ENCODE data around the gene GLIS1.

The GLIS1 gene

DNA sequence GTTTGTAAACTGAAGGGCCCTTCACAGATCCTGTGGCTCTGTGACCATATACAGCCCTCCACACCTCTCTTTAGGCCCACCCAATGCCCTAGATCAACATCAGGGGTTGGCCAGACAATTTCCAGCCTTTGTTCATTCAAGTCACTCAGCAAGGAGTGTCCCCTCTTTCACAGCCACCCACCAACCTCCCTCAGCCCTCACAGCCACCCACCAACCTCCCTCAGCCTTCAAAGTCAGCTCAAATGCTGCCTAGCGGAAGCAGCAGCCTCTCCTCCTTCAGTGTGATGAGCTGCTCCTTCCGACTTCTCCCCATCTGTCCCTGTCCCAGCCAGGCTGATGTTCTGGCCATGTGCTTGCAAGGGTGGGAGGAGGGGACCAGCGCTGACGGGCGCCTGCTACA is 208.4 kb downstream of the GLIS1 start:
- no peak for DNase-seq (ENCODE audit: low spot score)

DNA sequence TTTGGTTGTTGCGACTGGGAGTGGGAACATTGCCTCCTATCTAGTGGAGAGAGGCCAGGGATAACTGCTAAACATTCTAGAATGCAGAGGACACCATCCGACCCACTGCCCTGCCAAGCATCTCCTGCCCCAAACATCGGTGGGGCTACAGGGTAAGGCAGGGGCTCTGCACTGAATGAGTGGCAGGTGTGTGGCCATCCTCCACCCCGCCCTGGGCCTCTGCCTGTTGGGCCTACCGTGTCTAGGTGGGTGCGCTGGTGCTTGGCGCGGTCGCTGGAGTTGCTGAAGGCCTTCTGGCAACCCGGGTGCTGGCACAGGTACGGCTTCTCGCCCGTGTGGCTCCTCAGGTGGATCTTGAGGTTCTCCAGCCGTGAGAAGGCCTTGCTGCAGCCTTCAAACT is 209.4 kb downstream of the GLIS1 start:
- no peak for DNase-seq (ENCODE audit: low spot score)

DNA sequence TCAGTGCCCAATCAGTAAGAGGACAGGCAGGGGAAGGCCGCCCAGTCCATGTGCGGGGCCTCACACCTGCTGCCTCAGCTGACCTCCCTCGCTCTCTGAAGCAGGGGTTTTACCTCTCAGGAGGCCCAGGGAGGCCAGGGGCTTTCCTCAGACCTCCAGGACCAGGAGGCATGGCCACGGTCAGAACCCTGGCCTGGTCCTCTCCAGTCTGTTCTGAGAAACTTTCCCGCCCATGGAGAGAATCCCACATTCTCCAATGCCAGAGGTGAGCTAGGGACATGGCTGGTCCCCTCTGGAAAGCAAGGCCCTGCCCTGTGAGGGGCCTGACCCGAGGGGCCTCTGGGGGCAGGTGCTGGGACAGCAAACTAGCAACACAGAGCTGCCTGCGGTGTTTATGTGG is 211.6 kb downstream of the GLIS1 start:
- no peak for DNase-seq (ENCODE audit: low spot score)

DNA sequence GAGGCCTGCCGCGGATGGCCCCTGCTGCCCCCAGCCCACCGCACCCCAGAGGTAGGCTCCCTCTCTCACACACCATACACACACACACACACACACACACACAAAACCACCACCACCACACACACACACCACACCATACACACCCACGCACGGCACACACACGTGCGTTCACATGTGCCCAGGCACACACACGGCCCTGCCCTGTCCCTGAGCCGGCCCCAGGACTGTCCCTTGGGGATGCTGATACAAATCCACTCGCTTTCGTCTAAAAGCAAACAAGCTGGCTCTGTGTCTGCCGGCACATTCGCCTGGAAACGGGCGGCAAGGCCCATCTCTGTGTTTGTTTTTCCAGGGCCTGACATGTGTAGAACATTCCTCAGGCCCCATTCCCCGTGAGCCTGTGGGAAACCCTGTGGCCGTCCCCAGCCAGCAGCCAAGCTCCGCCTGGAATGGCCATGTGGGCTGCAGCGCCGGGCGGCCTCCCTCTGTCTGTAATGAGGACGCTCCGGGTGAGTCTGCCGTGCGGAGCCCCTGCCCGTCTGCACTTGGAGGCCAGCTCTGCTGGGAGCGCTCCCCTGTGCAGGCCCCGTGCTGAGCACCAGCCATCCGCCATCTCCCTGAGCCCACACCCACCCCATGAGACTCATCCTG is 212.4 kb downstream of the GLIS1 start:
- DNase-seq (ENCODE audit: low spot score), result no peak

DNA sequence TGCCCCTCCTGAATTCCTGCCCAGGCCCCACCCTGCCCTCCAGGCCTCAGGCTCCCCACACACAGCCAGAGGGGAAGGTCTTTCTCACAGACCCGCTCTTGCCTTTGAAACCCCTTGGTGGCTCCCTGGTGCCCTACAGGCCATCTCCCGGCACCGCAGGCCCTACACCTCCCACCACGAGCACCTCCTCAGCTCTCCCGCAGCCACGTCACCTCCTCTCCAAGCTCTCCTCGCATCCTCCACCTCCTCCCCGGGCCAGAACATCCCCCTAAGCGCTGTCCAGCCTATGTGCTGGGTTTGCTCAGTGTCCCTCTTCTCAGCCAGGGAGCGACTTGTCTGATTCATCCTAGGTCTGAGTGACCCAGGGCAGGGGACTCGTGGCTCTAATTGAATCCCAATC is 213.4 kb downstream of the GLIS1 start:
- DNase-seq (ENCODE audit: low spot score), result no peak

DNA sequence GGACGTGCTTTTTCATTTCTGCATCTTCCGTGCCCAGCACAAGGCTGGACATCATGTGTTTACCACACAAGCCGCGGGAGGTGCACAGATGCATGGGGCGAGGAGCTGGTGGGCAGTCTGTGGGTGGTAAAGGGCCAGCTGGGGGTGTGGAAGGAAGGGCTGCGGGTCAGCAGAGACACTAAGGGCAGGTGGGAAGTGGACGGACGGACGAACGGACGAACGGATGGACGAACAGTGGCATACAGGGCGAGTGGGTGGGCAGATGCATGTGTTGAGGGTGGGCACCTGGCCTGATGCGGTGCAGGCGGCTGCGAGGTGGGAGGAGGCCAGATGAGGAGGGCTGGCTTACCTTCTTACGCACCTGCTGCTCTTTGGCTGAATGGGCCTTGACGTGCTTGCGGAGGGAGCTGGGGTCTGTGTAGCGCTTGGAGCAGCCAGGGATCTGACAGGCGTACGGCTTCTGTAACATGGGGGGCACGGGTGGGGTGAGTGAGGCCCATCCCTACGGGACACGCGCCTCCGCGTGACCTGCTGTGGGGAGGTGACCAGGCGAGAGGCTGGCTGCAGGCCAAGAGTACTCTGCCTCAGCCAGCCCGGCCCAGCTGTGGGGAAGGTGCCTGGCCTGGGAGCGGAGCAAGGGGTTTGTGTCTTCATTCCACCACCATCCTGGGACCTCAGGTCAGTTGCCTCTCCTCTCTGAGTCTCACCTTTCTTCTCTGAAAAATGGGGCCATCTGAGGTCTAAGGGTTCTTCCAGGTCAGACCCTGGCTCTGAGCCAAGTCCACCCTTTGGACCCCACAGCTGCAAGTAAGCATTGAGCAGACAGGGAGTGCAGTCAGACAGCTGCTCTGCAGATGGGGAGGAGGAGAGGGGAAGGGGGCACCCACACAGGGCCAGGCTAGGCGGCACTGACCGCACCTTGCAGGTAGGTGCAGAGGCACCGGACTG is 214.3 kb downstream of the GLIS1 start:
- no peak for DNase-seq (ENCODE audit: low spot score)

DNA sequence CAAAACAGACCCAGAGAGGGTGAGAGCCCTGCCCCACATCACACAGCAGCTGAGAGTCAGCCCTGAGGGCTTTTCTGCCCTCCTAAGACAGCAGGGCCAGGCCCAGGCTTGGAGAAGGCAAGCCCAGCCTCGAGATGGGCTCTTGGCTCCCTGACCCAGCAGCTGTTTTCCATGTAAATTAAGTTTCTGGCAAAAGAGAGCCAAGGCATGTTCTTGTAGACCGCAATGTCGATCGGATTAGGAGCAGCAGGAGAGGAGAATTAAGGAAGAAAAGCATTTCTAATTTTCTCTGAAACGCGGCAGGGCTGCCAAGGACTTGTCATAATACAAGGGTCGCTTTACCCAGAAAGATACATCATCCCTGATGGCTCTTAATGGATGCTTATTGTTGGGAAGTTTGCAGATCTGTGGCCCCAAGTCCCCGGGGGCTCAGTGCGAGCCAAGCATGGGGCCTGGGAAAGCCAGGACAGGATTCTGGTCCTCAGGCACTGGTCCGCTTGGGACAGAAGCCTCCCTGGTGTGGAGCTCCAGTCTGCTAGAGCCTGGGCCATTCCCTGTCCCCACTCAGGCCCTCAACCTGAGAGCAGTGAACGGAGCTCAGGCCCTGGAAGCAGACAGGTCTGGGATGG is 216.9 kb downstream of the GLIS1 start:
- DNase-seq (ENCODE audit: low spot score), result no peak

DNA sequence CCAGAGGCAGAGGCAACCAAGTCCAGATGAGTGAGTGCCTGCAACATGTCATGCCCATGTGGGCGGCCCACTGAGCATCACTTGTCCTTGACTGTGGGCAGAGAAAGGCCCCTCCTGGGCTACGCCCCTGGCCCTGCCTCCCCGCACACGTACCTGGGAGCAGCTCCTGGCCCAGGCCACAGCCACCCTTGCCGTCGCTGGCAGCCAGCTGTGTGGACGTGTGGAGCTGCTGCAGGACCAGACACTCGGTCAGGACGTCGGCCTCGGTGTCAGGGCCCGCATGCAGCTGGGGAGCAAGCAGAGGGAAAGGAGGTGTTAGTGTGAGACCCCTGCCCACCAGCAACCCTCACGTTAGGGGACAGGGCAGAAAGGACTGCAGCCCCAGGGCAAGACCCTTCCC is 218.5 kb downstream of the GLIS1 start:
- DNase-seq (ENCODE audit: low spot score), result no peak

DNA sequence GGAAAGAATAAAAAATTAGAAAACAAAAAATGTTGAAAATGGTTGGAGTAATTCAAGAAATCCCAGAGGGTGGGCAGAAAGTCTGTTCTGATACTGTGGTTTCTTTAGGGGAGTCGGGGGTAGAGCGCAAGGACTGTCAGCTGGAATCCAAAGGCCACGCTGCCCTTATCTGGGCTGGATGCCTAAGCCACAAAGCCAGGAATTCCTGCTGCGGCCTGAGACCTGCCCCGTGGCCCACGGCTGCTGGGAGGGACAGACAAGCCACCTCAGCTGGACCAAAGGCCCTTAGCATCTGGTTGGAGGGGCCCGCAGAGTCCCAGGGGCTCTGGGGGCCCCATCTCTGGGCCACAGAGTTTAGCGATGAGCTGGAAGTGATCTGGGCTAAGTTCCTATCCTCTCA is 219.5 kb downstream of the GLIS1 start:
- DNase-seq (ENCODE audit: low spot score), result no peak

DNA sequence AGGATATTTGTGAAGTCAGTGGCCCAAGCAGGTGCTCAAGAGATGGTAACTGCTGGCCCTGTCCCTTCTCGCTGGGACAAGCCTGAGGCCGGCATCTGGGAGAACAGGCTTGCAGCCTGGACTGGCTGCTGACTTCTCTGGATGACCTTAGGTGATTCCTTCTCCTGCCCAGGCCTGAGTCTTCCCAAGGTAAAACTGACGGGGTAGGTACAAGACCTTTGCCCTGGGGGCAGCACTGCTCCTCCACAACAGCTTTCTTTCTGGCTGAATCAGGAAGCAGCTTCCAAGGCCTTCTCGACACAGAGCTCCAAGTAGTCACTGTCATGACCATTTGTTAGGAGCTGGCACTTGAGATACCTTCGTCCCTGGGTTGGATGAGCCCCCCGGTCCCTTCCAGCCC is 220.2 kb downstream of the GLIS1 start:
- no peak for DNase-seq (ENCODE audit: low spot score)

DNA sequence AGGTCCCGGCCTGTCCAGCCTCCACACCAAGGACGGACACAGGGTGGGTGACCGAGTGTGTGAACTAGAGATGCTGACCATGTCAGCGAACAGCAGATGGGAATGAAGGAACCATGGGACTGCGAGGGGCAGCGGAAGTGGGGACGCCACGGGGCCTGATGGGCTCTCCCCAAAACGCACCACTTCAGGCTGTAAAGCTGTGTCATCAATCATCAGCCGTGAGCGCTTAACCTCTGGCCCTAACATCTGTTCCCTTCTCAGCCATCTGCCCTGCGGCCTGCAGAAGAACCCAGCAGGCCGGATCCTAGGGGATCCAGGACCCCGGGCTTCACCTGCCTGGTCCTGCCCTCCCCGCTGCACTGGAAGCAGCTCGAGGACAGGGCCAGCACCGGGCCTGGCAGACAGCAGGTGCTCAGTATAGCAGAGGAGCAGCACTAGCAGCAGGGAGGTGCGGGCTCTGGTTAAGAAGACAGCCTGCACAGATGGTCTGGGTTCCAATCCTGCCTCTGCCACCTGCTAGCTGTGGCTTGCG is 221.1 kb downstream of the GLIS1 start:
- no peak for DNase-seq (ENCODE audit: low spot score)

DNA sequence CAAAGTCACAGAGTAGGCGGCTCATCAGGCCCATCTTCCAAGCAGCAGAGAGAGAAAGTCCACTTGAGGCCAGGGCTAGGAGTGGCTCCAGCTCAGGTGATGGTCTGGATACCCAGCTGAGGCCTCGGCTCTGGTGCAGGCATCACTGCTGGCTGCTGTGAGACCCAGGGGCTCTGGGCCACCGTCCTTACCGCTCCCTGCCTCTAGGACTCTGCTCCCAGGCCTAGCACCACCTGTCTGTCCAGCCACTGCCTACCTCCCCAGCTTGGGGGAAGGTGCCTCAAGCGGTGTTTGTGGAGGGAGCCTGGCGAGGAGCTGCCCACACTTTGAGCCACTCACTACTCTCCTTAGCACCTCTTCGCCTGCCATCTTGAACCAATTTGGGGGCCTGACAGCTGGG is 221.9 kb downstream of the GLIS1 start:
- no peak for DNase-seq (ENCODE audit: low spot score)

DNA sequence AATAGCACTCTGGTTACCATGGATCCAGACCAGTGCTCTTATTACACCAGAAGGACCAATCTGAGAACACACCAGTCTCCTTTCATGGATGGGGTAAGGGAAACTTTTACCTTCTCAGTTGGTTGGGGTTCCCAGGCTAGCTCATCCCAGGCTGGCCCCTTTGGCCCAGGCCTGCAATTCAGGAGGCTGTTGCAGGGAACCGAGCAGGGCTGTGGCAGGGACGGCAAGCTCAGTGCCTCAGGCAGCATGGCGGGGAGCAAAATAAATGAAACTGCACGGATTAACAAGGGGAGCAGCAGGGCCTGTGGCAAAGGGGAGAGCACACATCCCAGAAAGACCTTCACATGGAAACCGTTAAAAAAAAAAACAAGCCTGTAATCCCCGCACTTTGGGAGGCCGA is 222.8 kb downstream of the GLIS1 start:
- no peak for DNase-seq (ENCODE audit: low spot score)

DNA sequence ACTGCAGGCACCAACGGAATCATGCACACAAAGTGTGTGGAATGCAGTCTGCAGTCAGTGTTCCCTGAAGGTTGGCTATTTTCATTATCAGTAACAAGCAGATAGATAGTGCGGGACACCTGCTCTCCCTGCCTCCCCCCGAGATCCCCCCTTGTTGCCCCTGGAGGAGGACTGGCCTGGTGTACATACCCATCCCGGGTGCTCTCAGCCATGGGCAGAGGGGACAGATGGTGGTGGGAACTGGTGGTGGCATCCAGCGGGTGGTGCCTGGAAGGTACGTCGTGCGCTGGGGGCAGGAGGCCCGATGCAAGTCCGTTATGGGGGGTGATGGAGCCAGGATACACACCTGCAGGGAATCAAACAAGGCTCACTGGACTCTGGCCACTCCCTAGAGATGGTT is 224.5 kb downstream of the GLIS1 start:
- DNase-seq (ENCODE audit: low spot score), result no peak

DNA sequence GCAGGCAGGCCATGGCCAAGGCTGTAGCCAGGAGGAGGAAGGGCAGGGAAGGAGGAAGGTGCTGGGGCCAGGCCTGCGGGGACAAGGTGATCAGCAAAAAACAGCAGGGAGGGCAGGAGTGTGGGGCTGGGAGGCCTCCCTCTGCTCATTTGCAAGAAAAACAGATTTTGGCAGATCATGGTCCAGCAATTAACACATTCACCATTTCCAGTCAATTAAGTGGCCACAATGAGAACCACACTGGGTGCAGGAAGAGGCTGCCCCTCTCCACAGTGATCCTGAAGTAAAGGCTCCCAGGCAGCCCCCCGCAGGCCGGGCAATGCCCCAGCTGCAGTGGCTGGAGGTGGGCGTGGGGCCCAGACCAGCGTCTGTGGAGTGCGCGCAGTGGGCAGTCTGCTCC is 225.1 kb downstream of the GLIS1 start:
- no peak for DNase-seq (ENCODE audit: low spot score)

DNA sequence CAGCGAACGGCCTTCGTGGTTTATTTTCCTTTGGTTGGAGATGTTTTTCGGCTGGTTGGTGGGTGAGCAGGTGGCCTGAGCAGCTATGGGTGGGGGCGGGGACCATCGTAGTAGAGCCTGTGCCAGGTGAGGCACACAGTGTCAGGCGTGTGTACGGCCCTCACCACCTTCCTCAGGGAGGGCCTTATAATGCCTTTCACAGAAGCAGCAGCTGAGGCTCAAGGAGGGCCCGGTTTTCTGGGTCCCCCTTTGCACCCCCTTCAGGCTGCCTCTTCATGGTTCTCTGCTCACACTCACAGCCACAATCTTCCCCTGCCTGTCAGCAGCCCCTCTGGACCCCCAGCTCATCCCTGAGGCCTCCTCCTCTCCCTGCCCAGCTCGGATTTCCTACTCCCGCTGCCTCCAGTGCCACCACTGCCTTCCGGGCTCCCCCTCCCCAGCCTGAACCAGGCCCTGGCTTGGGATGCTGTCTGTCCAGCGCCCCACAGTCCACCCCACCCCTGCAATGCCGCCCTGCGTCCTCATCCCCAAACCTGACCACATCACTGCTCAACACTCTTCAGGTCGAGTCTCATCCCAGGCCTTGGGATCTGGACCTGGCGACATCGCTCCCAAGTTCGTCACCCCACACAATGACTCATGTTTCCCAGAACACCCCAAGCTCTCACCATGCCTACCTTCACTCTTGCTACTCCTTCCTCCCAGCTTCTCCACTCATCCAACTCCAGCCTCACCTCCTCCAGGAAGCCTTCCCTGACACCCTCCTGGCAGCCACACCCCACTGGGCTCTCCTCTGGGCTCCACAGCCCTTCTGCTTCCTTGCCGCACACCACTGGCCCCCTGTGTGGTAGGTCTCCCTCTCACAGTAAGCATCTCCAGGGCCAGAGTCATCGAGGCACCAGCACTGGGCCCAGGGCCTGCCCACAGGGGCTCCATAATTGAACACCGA is 225.9 kb downstream of the GLIS1 start:
- DNase-seq (ENCODE audit: low spot score), result no peak

DNA sequence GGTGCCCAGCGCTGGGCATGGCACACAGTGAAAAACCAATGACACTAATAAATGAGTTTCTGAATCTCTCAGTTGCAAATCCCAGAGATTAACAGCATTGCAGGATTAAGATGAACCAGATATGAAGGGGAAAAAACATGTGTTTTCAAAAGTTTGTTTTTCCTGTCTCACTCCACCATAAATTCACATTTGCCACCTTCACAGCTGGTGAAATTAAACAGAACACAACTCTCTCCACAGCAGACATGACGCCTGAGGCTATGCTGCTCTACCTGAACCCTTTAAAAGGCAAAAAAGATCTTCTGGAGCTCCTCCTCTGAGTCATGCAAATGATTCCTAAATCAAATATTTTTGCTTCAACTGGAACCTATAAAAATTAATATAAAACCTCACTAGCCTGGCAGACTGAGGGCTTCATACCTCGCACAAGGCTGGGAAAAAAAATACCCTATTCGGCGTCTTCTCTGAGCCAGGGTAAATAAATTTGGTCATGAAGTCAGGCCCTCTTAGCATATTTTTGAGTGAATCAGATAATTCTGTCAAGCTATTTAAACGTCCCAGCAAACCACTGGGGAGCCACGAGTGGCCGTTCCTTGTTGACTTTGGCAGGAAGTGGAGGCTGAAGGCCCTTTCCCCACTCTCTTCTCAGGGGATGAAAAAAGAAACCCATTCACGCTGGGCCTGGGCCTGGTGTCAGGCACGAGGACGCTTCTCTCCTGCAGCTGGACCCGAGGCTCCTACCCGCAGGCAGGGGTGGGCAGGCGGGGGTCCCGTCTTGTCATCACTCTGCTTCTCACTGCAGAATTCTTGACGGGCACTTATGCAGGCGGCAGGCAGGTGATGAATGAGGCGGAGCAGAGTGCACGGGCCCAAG is 226.8 kb downstream of the GLIS1 start:
- DNase-seq (ENCODE audit: low spot score), result no peak

DNA sequence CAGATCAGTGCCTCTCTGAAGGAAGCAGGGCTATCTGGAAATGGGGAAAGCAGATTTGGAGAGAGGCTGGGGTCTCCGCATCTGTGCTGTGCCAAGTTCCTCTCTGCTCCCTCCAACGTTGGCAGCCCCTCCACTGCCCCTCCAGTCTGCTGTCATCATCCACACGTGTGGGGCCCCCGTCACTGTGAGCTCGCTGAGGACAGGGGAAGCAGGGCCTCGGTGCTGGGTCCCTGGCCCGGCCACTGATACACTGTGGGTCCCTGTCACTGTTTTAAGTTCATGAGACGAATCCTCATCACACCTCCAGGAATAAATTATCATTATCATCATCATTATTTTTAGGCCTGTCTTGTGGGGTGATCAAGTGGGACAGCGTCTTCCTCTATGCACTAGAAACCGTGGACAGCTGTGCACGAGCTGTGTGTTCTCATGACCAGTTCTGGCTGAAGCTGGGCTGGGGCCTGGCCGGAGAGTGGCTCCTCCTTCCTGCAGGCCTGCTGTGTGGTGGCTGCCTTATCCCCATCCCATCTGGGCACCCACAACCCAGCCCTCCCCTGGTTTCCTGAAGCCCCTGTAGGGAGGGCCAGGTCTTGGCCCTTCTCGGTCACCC is 227.5 kb downstream of the GLIS1 start:
- no peak for DNase-seq (ENCODE audit: low spot score)

DNA sequence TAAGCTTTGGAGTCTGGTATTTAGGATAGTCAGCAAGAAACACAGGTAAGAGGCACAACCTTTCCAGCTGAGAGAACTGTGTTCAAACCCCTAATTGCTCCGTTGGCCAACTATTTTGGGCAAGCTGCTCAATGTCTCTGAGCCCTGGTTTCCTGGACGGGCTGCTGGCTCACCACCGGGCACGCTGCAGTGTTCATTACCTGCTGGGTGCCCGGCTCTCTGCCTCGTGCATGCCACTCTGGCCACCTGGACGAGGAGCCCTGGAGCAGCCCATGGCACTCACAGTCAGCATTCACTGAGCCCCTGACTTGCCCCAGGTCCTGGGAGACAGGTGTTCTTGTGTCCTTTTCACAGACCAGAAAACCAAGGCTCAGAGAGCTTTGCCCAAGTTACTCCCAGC is 228.7 kb downstream of the GLIS1 start:
- DNase-seq (ENCODE audit: low spot score), result no peak

DNA sequence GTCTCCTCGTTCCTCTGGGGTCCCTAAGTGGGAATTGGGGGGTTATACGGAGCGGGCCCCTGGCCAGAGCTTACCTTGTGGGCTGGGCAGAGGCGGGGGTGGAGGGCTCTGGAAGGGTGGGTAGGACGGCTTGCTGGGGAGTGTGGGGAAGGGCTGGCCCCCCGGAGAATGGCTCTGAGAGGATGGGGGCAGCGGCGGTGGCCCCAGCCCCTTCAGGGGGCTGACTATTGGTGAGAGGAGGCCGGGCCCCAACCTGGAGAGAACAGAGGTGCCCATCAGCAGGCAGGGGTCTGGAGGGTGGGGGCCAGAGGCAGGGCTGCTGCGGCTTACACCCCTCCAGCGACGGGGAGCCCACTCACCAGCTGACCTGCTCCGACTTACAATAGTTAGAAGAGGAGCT is 229.2 kb downstream of the GLIS1 start:
- DNase-seq (ENCODE audit: low spot score), result no peak

Measured in hematopoietic multipotent progenitor cell treated with erythropoietin and hydrocortisone succinate and interleukin-3 and kit ligand, for 15 days (in vitro differentiated cells).